Activated naive CD4-positive, alpha-beta T cell treated with anti-CD3 and anti-CD28 coated beads, Interleukin-2, amount 50 U/mL, for 72 hours (primary cell): ENCODE measurements around the gene TBC1D2B. TPM values are rescaled to one million over a fixed set of nuclear protein-coding genes. Genes with fewer than 3 reads are reported as not detected.

Experiments
- ATAC-seq, 2 donors: fragments of 150-1000 bp; cut with Tn5 transposase; 2 replicates each; pipeline ENCODE4 v1.10.0; 2021; ENCODE audit warnings: mild to moderate bottlenecking in 2 of 2, moderate library complexity in 2 of 2
- DNase-seq, 2 donors: peaks; one replicate each; pipeline ENCODE4 v3.0.0; 2021 to 2022; ENCODE audit warnings: low spot score in 2 of 2
- H3K27ac Mint-ChIP-seq, 2 donors: one replicate each; pipeline ENCODE4 v1.8.0; 2022; ENCODE audit warnings: mild to moderate bottlenecking in 2 of 2, mixed read lengths in 2 of 2
- H3K36me3 Mint-ChIP-seq, 2 donors: one replicate each; pipeline ENCODE4 v1.8.0; 2022; ENCODE audit warnings: mixed read lengths in 2 of 2
- H3K9me3 Mint-ChIP-seq, 2 donors: one replicate each; pipeline ENCODE4 v1.8.0; 2022; ENCODE audit warnings: mixed read lengths in 2 of 2
- total RNA-seq, 2 donors: library from RNA; stranded (reverse); gene quantifications; one replicate each; pipeline ENCODE4 v1.2.3, GENCODE V29; 2022

TBC1D2B gene
- total RNA-seq, 2 donors from 2014 or later, result 55.9 to 82.2 TPM

DNA sequence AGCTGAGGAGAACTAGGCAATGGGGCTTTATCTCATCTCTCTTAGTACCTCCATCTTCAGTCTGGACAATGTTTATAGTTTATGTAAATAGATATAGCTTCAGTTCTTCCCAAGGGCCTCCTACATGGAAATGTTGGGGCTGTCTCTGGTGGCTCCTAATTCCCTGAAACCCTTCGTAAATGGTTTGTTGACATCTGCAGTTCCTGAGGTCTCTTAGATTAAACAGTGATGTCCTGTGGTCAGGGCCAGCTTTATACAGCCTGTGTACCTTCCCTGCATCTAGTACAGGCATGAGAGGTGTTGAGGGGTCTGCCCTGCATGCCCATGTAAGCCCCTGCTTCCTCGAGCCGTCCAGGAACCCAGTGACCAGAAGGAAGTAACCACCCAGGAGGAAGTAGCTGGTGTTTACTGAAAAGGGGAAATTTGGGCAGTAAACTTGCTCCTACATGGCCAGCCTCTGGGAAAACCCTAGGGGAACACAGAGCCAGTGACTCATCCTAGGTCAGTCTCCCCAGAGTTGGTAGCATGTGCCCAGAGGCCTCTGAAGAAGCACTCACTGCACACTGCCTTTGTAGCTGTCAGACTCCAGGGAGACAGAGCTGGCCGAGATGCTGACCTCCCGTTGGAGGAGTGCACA is 4.7 kb upstream of the TBC1D2B start:
- peak overlapping the region; percentile 75 to 89 for H3K27ac Mint-ChIP-seq
- H3K9me3 Mint-ChIP-seq, result no peaks in the 10 kb centered on the region
- no peak for DNase-seq
- peaks cover 0 to 4% of the 10 kb centered on the region in 2 donors for H3K36me3 Mint-ChIP-seq
- ATAC-seq, result peak in 1 of 2 donors; percentile 71

DNA sequence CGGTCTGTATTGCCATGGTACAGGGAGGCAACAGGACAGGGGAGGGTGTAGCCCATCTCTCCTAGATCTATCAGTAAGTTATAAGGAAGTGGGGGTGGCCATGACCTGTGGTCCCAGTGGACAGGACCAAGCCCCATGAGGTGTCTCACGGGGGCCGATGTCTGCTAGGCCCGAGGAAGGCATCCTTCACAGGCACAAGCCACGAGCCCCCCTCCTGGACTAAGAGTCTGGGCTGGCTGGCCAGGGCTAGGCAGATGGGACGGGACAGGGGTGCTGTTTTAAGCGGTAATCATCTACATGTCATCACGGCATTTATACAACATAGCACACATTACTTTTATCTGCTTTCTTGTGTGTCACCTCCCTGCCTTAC is 2.6 kb upstream of the TBC1D2B start:
- Mint-ChIP-seq H3K9me3 (no peaks in the 10 kb centered on the region), H3K27ac (no peak overlapping the region), H3K36me3 (peaks cover 13 to 16% of the 10 kb centered on the region in 2 donors)
- no peak for ATAC-seq
- no peak for DNase-seq

- H3K36me3 Mint-ChIP-seq, result peaks cover 16 to 17% of the 10 kb centered on the region in 2 donors
- ATAC-seq (no peak), DNase-seq (no peak)
- no peak overlapping the region for H3K27ac Mint-ChIP-seq
- no peaks in the 10 kb centered on the region for H3K9me3 Mint-ChIP-seq
Measured at GRCh38 chr15:78079298-78080087, 2.0 kb upstream of the TBC1D2B start.

- Mint-ChIP-seq H3K27ac (peak overlapping the region; percentile 39 to 90), H3K9me3 (no peaks in the 10 kb centered on the region), H3K36me3 (peaks cover 16 to 22% of the 10 kb centered on the region in 2 donors)
- DNase-seq (no peak), ATAC-seq (no peak)
Measured at GRCh38 chr15:78077871-78078210, 330 bp upstream of the TBC1D2B start.

DNA sequence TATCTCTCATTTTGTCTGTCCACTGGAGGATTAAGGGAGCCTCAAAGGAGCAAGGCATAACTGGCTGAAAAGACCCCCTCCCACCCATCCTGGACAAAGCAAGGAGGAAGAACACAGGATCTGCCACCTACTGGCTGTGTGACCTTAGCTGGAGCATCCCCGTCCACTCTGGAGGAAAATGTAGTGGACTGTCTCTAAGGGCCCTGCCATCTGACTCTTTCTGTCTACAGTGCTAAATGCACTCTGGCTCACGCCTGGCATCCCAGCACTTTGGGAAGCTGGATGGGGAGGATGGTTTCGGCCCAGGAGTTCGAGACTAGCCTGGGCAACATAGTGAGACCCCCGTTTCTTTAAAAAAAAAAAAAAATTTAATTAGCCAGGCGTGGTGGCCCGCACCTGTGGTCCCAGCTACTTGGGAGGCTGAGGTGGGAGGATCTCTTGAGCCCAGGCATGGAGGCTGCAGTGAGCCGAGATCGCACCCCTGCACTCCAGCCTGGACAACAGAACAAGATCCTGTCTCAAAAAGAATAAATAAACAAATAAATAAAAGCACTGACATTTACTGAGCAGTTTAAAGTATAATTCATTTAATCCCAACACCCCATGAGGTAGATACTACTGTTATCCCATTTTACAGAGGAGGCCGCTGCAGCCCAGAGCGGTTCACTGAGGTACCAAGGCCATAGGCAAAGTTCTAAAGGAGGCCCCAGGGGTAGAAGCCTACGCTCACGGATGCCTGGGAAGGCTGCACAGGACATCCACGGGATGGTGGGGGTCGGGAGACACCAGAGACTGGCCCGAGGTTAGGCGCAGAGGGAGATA is 1.1 kb downstream of the TBC1D2B start:
- no peaks in the 10 kb centered on the region for H3K9me3 Mint-ChIP-seq
- DNase-seq, result no peak
- peak overlapping the region; percentile 90 to 97 for H3K27ac Mint-ChIP-seq
- H3K36me3 Mint-ChIP-seq, result peaks cover 16 to 22% of the 10 kb centered on the region in 2 donors
- ATAC-seq, result peak; percentile 18 to 24

- no peak for DNase-seq
- Mint-ChIP-seq H3K36me3 (peaks cover 16 to 22% of the 10 kb centered on the region in 2 donors), H3K9me3 (no peaks in the 10 kb centered on the region), H3K27ac (peak overlapping the region; percentile 90 to 97)
- no peak for ATAC-seq
Measured at GRCh38 chr15:78075490-78076230, 1.9 kb downstream of the TBC1D2B start.

DNA sequence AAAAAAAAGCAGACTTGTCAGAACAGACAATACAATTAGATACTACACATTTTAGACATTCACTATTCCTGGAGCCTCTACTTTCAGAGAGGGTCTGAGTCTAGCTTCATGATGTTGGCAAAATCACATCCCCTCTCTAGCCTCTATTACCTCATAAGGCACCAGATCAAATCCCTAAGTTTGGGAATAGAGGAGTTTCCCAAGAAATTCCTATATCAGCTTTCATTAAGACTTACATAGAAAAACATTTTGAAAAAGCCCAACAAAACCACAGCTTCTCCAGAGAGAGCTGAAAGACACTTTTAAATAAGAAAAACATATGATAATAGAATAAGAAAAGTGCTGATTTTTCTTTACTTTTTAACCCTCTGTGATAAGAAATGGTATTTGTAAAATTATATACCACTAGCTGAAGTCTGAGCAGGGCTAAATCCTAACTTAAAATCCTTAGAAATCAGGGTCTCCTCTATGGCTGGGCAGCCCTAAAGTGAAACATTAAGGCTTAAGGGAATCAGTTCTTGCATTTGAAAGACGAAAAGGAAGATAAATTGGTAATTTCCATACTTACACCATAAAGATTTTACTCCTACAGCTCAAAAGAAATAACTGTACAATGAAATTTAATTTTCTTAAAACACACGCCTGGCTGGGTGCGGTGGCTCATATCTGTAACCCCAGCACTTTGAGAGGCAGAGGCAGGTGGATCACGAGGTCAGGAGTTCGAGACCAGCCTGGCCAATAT is 4.3 kb downstream of the TBC1D2B start:
- ATAC-seq (peak in 1 of 2 donors; percentile 4), DNase-seq (no peak)
- no peaks in the 10 kb centered on the region for H3K9me3 Mint-ChIP-seq
- H3K27ac Mint-ChIP-seq, result peak overlapping the region; percentile 16 to 66
- peaks cover 16 to 22% of the 10 kb centered on the region in 2 donors for H3K36me3 Mint-ChIP-seq

GRCh38 chr15:78072080-78072892 is 5.2 kb downstream of the TBC1D2B start:
- DNase-seq (no peak), ATAC-seq (peak; percentile 6 to 51)
- Mint-ChIP-seq H3K36me3 (peaks cover 12 to 22% of the 10 kb centered on the region in 2 donors), H3K9me3 (no peaks in the 10 kb centered on the region), H3K27ac (peak overlapping the region; percentile 16 to 66)

DNA sequence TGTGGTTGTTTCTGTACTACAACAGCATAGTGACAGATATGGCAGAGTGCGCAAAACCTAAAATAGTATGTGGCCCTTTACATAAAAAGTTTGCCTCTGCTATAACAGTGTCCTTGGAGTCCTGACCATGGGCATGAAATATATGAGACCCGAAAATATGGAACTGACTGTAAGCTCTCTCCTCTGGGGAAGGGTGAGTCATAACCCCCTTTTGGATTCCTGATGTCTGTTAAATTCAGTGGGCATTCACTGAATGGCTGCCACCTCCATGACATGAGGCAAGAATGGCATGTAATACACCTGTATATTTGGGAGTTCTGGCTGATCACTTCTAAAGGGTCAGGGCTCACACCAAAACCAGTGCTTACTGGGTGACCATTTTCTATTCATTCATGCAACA is 6.1 kb downstream of the TBC1D2B start:
- peak overlapping the region; percentile 16 to 44 for H3K27ac Mint-ChIP-seq
- no peaks in the 10 kb centered on the region for H3K9me3 Mint-ChIP-seq
- ATAC-seq, result peak in 1 of 2 donors; percentile 25
- no peak for DNase-seq
- H3K36me3 Mint-ChIP-seq, result peaks cover 5 to 16% of the 10 kb centered on the region in 2 donors

DNA sequence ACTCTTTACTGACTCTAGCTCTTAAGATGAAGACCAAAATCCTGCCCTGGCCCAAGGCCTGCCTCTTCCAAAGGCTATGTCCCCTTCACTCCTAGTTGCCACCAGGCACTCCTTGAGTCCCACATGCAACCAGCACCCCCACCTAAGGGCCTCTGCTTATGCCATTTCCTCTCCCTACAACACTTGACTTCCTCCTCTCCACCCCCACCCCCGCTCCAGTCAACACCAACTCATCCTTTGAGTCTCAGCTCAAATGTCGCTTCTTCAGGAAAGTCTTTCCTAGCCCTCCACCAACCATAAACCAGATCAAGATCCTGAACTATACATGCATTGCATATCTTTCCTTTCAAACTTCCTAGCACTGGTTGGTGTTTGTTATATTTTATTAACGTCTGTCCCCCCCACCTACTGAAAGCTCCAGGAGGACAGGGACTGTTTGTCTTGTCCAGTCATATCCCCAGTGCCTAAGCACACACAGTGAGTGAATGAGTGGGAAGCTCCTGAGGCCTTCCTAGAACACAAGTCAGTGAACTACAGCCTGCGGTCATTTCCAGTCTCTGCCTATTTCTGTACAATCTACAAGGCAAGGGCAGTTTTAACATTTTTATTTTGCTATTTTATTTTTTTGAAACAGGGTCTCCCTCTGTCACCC is 7.3 kb downstream of the TBC1D2B start:
- H3K36me3 Mint-ChIP-seq, result peaks cover 0 to 9% of the 10 kb centered on the region in 2 donors
- ATAC-seq (peak; percentile 29 to 58), DNase-seq (no peak)
- peak overlapping the region; percentile 88 to 96 for H3K27ac Mint-ChIP-seq
- no peaks in the 10 kb centered on the region for H3K9me3 Mint-ChIP-seq

GRCh38 chr15:78069462-78070029 is 8.0 kb downstream of the TBC1D2B start:
- Mint-ChIP-seq H3K27ac (peak overlapping the region; percentile 88 to 96), H3K9me3 (no peaks in the 10 kb centered on the region), H3K36me3 (peaks cover 0 to 6% of the 10 kb centered on the region in 2 donors)
- DNase-seq (no peak), ATAC-seq (no peak)

- Mint-ChIP-seq H3K36me3 (peaks cover 0 to under 1% of the 10 kb centered on the region in 2 donors), H3K9me3 (no peaks in the 10 kb centered on the region), H3K27ac (peak overlapping the region; percentile 88 to 96)
- ATAC-seq (peak; percentile 6 to 26), DNase-seq (no peak)
Measured at GRCh38 chr15:78069052-78069414, 8.5 kb downstream of the TBC1D2B start.

DNA sequence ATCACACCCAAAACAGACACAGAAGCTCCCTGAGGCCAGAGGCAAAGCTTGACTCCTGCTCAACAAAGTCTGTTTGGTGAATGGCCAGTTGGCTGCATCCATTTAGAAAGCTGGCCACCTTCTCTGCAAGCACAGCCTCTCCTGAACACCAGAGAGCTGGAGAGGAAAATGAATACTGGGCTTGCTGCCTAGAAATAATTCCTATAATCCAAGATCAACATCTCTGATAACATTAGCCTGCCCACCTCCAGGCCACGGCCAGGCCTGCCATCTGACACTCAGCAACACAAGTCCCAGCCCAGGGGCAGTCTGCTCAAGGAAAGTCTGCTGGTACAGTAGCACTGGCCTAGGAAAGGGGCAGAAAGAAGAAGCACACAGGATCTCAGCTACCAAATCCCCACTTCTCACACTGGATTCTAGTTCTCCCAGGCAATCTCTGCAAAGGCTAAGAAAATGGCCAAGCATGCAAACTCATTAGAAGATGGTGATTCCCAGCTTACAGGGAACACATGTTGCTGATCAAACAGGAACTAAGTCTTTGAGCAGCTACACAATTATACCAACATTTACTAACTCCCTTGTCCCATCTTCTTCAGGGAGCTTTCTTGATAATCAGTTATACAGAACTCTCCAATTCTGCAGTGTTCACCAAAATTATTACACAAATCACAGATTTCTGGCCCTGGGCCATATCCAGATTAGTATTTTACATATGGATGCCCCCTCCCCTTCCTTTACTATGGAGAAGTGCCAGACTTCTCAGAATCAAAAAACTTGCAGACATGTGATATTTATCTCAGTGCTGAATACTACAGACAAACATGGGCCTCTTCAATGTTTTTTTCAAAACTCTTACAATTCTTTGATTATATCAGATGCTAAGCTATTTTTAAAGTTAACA is 9.9 kb downstream of the TBC1D2B start:
- Mint-ChIP-seq H3K36me3 (no peaks in the 10 kb centered on the region), H3K9me3 (no peaks in the 10 kb centered on the region), H3K27ac (no peak overlapping the region)
- ATAC-seq (no peak), DNase-seq (no peak)
